ENCODE results near the gene SORBS2.
A peak's percentile ranks its signal among the peaks of the same experiment; 100 is the strongest.

Gene SORBS2

DNA sequence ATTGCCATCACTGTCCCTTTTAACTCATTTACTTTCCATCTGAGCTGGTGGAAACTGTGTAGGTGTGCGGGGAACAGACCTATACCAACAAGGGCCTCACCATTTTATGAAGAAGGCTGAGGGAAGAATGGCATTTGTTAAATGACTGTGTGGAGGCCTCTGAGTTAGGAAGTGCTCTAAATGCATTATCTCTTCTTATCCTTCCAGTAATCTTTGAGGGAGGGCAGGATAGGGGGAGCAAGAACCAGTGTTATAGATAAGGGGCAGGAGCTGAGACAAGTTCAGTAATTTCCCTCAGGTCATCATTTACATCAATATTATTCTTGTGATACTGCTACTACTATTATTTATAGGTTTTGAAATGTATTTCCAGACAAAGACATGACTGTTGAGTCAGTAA, 154.3 kb downstream of the SORBS2 start:
- no peak overlapping the region for H3K27ac ChIP-seq
- TF ChIP-seq, protein P1, sequence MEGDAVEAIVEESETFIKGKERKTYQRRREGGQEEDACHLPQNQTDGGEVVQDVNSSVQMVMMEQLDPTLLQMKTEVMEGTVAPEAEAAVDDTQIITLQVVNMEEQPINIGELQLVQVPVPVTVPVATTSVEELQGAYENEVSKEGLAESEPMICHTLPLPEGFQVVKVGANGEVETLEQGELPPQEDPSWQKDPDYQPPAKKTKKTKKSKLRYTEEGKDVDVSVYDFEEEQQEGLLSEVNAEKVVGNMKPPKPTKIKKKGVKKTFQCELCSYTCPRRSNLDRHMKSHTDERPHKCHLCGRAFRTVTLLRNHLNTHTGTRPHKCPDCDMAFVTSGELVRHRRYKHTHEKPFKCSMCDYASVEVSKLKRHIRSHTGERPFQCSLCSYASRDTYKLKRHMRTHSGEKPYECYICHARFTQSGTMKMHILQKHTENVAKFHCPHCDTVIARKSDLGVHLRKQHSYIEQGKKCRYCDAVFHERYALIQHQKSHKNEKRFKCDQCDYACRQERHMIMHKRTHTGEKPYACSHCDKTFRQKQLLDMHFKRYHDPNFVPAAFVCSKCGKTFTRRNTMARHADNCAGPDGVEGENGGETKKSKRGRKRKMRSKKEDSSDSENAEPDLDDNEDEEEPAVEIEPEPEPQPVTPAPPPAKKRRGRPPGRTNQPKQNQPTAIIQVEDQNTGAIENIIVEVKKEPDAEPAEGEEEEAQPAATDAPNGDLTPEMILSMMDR (conservative IDR thresholded peaks at IDR 0.05) = no peak

DNA sequence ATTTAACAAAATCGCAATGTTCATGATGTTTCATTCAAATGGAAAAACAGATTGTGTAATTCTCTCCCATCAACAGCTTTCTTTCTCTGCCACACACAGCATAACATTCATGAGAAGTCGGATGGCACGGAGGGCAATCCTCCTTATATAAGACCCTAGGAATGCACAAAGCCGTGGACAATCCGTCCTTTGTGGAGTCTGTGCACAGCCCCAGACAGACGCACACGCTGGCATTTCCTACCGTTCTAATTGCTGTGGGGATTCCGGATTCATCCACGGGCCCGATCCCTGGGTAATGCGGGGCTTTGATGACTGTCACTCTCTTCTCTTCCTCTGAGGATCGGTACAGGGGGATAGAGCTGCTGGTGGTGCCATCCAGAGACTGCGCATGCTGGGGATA, 154.8 kb downstream of the SORBS2 start:
- H3K27ac ChIP-seq = no peak overlapping the region
- TF ChIP-seq, protein P1 (conservative IDR thresholded peaks at IDR 0.05) = no peak

DNA sequence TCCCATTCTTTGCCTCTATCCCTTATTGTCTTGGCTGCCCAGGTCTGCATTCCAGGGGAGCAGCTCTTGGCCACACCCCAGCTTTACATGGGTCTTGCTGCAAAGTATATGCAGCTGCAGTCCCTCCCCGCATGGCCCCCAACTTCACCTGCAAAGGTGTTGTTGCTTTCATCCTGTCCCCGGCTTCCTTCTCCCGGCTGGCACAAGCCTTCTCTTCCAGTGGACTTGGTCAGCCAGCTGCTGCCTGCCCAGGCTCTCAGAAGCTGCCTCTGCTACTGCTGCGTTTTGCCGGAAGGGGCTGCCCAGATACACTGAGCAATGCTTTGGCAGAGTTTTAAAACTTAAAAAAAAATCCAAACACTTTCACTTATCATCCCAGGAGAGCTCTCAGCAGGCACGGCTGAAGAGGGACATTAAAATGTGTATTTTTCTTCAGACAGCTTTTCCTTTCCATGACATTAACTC, 155.5 kb downstream of the SORBS2 start:
- TF ChIP-seq, protein P1 (conservative IDR thresholded peaks at IDR 0.05) = no peak
- peak overlapping the region; percentile 71 for H3K27ac ChIP-seq

DNA sequence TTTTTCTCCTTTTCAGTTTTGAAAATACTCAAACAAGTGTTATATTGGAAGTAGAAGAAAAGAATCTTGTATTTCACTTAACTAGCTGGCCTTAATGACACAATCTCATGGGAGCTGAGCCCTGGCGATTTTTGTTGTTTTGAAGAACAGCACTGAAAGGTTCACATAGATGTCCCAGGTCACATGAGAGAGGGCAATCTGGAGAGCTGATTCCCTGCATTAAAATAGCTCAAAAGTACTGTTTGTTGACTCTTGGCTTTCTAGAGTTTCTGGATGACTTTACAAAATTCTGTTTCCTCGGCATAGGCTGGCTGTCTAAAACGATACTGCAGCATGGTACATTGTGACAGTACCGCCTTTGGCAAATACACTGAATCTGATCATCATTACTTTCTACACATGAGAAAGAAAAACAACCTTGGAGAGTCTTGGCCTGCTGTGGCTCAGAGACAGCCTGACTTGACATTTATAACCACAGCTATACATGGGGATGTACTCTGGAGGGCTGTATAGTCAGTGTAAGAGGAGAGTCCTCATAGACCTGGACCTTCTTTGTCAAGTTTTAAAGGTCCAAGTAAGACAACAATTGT, 156.9 kb downstream of the SORBS2 start:
- peak overlapping the region; percentile 71 for H3K27ac ChIP-seq
- TF ChIP-seq, protein P1 (conservative IDR thresholded peaks at IDR 0.05) = no peak

DNA sequence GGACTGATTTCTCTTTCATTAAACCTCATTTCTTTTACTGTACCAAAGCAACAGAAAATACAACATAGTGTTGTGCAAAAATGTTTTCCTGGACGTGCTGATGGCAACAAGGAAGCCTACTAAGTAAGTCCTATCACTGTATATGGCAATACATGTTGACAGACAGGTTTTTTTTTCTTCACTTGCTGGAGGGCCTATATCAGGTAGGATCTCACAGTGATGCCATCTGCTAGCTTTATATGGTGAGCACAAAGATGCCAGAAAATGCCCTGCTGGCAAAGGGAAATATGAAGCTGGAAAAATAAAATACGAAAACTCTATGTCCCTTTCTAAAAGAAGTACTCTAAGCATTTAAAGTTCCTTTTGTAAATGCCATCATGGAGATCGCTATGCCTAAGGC, 157.7 kb downstream of the SORBS2 start:
- TF ChIP-seq, protein P1 (conservative IDR thresholded peaks at IDR 0.05) = no peak
- peak overlapping the region; percentile 71 for H3K27ac ChIP-seq

DNA sequence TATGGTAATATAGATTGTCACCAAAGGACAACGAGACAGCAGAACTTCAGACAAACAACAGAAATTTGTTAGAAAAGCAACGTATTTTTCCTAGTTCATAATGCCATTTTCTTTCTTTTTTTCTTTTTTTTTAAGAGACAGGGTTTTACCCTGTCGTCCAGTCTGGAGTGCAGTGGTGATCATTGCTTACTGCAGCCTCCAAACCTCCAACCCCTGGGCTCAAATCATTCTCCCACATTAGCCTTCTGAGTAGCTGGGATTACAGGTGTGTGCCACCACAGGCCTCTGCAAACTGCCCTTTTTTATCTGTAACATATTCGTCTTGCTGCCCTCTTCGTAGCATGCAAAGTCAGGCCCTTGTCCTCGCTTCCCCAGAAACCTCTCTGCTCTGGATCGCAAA, 160.1 kb downstream of the SORBS2 start:
- TF ChIP-seq, protein P1 (conservative IDR thresholded peaks at IDR 0.05) = no peak

DNA sequence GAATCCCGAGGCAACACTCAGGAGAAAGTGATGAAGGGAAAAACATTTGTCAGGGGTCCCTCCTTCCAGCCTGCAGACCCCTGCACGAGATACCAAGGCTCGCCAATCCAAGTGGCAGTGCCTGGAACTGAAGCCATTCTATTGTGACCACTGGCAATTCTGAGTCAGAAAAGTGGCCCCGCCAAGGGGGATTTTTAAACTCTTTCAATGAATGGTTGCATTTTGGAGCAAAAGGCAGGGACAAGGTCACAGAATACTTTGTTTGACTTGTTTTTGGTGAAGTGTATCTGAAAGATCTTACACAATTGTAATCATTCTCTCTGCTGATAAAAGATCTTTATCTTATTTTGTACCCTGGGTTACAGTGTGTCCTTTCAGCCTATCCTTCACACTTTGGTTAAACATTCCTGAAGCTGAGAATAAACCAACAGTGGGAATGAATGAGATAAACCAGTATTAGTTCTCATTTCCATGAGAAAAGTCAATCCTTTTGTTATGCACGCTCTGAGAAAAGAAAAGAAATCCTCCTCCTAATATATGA, 160.8 kb downstream of the SORBS2 start:
- TF ChIP-seq, protein P1 (conservative IDR thresholded peaks at IDR 0.05) = no peak
- peak overlapping the region; percentile 71 for H3K27ac ChIP-seq

More for the DNA sequence above, 160.1 kb downstream of the SORBS2 start:
- H3K27ac ChIP-seq = peak overlapping the region; percentile 71

Measured in VCaP (cell line).